ENCODE data around the gene MAGI1. TPM values are rescaled to one million over a fixed set of nuclear protein-coding genes. Genes with fewer than 3 reads are reported as not detected.

MAGI1 gene
- total RNA-seq, 1 donor from 2014 or later: 69.4 TPM

- no peak for DNase-seq (ENCODE audit: low spot score)
- intact Hi-C loops (cut with DNase I): no loop called here
Observed at GRCh38 chr3:65806600-65806999, 232.1 kb downstream of the MAGI1 start.

DNA sequence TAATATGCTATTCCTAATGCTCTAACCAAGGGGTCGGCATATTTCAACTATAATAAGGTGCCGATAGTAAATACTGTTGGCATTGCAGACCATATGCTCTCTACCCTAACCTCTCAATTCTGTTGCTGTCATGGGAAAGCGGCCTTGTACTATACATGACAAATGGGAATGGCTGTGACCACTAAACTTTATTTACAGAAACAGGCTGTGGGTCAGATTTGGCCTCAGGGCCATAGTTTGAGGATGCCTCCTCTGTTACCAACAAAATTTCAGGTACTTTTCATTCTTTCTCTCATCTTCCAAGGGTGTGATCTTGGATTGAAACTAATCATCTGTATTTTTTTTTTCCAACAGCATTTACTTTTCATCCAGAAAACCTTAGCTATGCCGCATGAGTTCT lies 242.0 kb downstream of the MAGI1 start:
- intact Hi-C loops (cut with DNase I): no loop called here
- no peak for DNase-seq (ENCODE audit: low spot score)

DNA sequence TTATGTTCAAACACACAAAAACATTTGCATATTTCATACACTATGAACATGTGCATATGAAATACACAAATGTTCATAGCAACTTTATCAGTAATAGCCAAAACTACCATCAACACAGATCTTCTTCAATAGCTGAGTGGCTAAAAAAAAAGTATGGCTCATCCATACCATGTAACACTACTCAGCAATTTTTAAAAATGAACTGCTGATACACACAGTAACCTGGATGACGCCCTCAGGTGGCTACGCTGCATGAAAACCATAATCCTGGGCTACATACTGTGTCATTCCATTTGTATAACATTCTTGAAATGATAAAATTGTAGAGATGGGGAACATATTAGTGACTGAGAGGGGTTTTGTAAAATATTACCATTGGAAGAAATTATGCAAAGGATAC lies 243.6 kb downstream of the MAGI1 start:
- intact Hi-C loops (cut with DNase I): no loop called here
- DNase-seq (ENCODE audit: low spot score): no peak

GRCh38 chr3:65793495-65794200 lies 245.1 kb downstream of the MAGI1 start:
- intact Hi-C loops (cut with DNase I): no loop called here
- DNase-seq (ENCODE audit: low spot score): no peak

GRCh38 chr3:65788461-65788860 lies 250.3 kb downstream of the MAGI1 start:
- intact Hi-C loops (cut with DNase I): no loop called here
- DNase-seq (ENCODE audit: low spot score): no peak

GRCh38 chr3:65787827-65788226 lies 250.9 kb downstream of the MAGI1 start:
- no peak for DNase-seq (ENCODE audit: low spot score)
- intact Hi-C loops (cut with DNase I): no loop called here

- no peak for DNase-seq (ENCODE audit: low spot score)
- intact Hi-C loops (cut with DNase I): no loop called here
Observed at GRCh38 chr3:65787340-65787739, 251.4 kb downstream of the MAGI1 start.

DNA sequence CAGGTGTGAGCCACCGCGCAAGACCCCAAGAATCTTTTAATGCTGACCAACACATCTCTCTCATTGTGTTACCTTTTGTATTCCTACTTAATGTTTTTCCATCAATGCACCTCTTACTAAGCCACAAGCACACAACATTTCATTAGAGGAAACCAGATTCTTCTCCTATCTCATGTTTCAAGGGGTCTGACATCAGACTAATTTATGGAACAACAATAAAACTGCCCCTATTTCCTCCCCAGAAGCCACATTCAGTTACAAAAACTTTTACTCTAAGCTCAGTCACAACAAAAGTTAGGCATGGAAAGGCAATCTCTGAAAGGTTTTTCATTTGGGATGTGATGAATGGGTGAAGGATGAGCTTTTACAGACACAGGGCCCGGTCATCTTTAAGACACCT lies 251.8 kb downstream of the MAGI1 start:
- intact Hi-C loops (cut with DNase I): no loop called here
- no peak for DNase-seq (ENCODE audit: low spot score)

- no peak for DNase-seq (ENCODE audit: low spot score)
- intact Hi-C loops (cut with DNase I): loop anchor here (2.0 kb wide), 3 partner anchors 254 to 410 kb away; partner anchors contain the start of gene MAGI1
Observed at GRCh38 chr3:65785065-65785645, 253.6 kb downstream of the MAGI1 start.

- no peak for DNase-seq (ENCODE audit: low spot score)
- intact Hi-C loops (cut with DNase I): no loop called here
Observed at GRCh38 chr3:65783117-65783516, 255.6 kb downstream of the MAGI1 start.

GRCh38 chr3:65781594-65781993 lies 257.1 kb downstream of the MAGI1 start:
- DNase-seq (ENCODE audit: low spot score): no peak
- intact Hi-C loops (cut with DNase I): no loop called here

- no peak for DNase-seq (ENCODE audit: low spot score)
- intact Hi-C loops (cut with DNase I): no loop called here
Observed at GRCh38 chr3:65779390-65779789, 259.3 kb downstream of the MAGI1 start.

DNA sequence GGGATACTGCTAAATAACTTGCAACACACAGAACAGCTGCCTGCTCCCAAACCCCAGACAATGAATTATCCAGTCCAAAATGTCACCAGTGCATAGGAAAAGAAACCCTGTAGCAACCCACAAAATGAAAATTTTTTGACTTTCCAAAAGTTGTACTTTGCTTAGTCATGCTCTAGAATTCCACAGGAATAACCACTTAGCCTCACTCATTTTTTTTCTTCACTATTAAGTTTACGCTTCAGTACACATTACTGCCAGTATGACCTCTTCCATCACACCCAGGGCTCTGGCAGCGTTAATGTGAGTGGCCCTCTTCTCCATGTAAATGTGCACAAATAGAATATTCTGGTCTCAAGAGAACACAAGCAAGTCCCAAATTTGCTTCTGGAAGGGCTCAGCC lies 259.8 kb downstream of the MAGI1 start:
- intact Hi-C loops (cut with DNase I): no loop called here
- no peak for DNase-seq (ENCODE audit: low spot score)

DNA sequence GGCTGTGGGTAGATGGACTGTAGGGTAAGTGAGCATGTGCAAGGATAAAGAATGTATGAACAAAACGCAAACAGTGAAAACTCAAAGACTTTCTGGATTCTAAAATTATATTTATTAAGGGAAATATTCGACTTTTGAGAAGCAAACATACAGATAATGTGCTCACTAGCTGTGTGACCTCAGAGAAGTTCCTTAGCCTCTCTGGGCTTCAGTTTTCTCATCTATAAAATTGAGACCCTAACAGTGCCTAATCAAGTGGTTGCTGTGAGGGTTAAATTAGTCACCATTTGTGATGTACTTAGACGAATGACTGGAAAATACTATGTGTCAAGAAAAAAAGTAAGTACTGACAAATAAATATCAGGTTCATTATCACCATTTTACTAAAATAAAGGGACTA lies 261.7 kb downstream of the MAGI1 start:
- no peak for DNase-seq (ENCODE audit: low spot score)
- intact Hi-C loops (cut with DNase I): no loop called here

DNA sequence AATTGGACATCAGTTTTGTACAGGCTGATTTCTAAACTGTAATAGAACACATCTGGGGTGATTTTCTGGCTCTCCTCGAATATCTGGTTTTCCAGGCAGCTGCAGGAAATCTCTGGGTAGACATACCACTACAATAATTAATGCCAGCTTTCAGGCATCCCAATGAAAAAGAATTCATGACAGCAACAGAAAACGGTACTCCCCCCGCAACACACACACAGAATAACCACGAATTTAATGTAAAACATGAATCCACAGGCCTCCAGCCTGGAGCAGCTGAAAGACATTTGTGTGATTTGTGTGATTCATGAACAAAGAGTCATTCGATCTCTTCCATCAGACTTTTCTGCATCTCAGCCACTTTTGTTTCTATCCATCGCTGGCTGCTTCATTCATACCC lies 262.2 kb downstream of the MAGI1 start:
- intact Hi-C loops (cut with DNase I): no loop called here
- no peak for DNase-seq (ENCODE audit: low spot score)

DNA sequence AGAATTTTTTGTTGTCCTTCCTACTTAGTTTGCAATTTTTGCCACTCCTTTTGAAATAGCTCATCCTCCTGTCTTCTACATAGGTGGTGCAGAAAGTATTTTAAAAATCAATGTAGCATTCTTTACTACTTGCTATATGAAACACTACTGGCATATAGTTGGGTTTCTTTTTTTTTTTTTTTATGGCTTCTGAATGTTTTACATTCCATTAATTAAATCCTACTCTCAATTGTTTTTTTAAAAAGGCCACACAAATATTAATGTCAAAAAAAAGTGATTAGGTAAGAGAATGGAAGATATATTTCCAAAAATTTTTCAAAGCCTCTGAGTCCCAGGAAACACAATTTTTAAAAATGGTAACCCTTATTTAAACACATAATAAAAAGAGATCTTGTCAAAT lies 262.6 kb downstream of the MAGI1 start:
- intact Hi-C loops (cut with DNase I): no loop called here

GRCh38 chr3:65772758-65773157 lies 266.0 kb downstream of the MAGI1 start:
- DNase-seq (ENCODE audit: low spot score): no peak
- intact Hi-C loops (cut with DNase I): no loop called here

More for the DNA sequence above, 262.6 kb downstream of the MAGI1 start:
- DNase-seq (ENCODE audit: low spot score): no peak

GRCh38 chr3:65767551-65767950 lies 271.2 kb downstream of the MAGI1 start:
- no peak for DNase-seq (ENCODE audit: low spot score)
- intact Hi-C loops (cut with DNase I): no loop called here

DNA sequence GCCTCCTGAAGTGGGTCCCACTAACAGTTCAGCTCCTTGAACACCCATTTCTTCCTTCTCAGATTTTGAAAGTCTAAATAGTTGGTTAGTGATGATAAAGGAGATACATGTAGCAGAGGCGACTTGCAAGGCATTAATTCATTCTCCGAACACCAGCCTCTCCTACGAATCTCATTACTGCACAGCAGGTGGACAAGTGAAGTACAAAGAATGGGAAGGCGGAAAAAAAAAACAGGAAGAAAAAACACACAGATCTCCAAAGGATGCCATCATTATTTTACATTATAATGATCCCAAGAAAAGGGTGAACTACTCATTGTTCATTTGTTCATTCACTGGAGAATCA lies 276.5 kb downstream of the MAGI1 start:
- DNase-seq (ENCODE audit: low spot score): no peak
- intact Hi-C loops (cut with DNase I): no loop called here

DNA sequence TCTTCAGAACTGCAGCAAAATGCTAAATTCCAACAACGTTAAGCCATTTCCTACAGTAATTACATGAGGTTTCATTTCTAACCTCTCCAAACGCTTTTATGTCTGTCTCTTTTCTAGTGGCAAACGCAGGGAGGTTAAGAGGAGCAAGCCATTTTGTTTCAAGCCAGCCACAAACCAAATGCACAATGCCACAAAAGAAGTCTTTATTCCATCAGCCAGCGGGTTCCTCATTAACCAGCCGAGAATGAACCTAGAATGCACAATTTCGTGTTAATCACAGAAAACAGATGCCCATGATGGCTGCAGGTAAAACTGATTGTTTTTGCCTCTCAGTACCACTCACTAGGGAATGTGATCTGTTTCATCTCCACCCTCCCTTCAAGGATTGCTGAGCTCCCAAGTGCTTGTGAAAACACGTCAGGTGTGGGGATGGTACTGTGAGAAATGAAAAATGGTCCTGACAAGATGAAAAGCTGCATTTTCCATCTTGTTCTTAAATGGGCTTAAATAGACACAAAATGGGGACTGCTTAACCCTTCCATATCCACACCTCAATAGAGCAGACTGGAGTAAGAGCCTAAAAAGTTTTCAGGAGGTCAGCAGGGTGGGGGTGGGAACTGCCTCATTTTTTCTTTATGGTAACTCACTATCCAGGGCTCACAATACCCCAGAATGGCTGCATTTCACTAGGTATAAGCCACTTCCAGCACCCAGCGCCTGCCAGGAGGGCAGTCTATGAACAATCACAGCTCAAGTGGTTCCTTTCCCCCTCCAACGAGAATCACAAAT lies 277.1 kb downstream of the MAGI1 start:
- intact Hi-C loops (cut with DNase I): no loop called here
- no peak for DNase-seq (ENCODE audit: low spot score)
